Colonic mucosa (tissue), 4 donors: ENCODE data around the gene SRSF8. TPM values are rescaled to one million over a fixed set of nuclear protein-coding genes. Genes with fewer than 3 reads are reported as not detected.

Experiments
- DNase-seq: peaks from one replicate; pipeline ENCODE4 v3.0.0-alpha.2; 2020
- H3K27ac ChIP-seq: fragments of 200-600 bp; one replicate; pipeline ENCODE4 v1.8.0; 2021
- H3K27me3 ChIP-seq: fragments of 200-600 bp; one replicate; pipeline ENCODE4 v1.8.0; 2021
- H3K36me3 ChIP-seq: fragments of 200-600 bp; one replicate; pipeline ENCODE4 v1.8.0; 2021
- H3K4me1 ChIP-seq: fragments of 200-600 bp; one replicate; pipeline ENCODE4 v1.8.0; 2021; ENCODE audit warnings: mild to moderate bottlenecking
- H3K4me3 ChIP-seq: fragments of 200-600 bp; one replicate; pipeline ENCODE4 v1.8.0; 2021
- H3K9ac ChIP-seq, 2 donors: one replicate each; pipeline ENCODE4 v1.7.0; 2013; ENCODE audit warnings: control low read depth in 2 of 2, low read depth in 2 of 2, low read length in 2 of 2
- H3K9me3 ChIP-seq: fragments of 200-600 bp; one replicate; pipeline ENCODE4 v1.8.0; 2021
- intact Hi-C: fragments of 100-400 bp; cut with DNase I; formaldehyde crosslinking; loops from one replicate; pipeline ENCODE4 v1.14.1; 2022
- total RNA-seq, 2 donors: library from RNA; stranded (reverse); fragmentation: NEBNext Ultra II Directional in 1 of 2; extraction: Animal tissue kit (Norgen Biotek cat#: 25700) in 1 of 2; gene quantifications; one replicate each; pipeline ENCODE4 v1.2.1, GENCODE V29; 2021
- TF ChIP-seq, protein P1 (sequence below): fragments of 200-600 bp; IDR thresholded peaks from one replicate; pipeline ENCODE4 v1.8.0; 2022; ENCODE audit warnings: antibody characterized with exemption, mild to moderate bottlenecking
- donor health status: healthy.
- donor health status: DM: no; HTN: no; CAD: no.
- donor health status: DM: no; HTN: no; CAD: no.

The SRSF8 gene
- total RNA-seq, 2 donors from 2014 or later: 39.4 to 43.4 TPM

DNA sequence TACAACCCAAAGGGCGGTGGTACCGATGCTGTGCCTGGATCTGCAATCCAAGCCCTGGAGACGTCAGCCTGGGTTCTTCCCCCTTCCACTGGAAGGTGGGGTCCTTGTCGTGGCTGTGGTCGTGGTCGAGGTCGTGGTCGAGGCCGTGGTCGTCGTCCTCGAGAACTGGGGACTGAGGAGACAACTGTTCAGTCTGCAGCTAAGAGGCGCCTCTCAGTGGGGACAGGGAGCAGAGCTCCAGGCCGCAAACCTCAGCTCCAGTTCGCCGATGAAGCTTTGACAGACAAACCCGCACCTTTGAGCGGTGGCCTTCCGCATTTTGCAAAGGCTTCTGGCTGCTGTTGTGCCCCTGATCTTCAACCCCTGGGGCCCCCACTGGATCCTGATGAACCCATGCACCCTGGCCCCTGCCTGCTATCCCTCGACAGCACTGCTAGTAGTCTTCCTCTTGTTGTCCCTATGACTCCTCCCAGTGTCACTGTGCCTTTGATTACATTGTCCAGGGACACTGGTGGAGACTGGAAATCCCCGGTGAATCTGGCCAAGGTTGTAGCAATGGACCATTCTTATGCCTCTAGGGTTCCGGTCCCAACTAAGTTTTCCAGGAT is 16.0 kb upstream of the SRSF8 start:
- intact Hi-C loops: loop anchor here (10.0 kb wide), 1 partner anchor 714 kb away; no protein-coding TSS in a partner anchor
- Histone ChIP-seq H3K4me3 (no peak overlapping the region), H3K27me3 (no peaks in the 10 kb centered on the region), H3K27ac (no peak overlapping the region), H3K9me3 (no peaks in the 10 kb centered on the region), H3K9ac (no peak overlapping the region), H3K4me1 (no peaks in the 10 kb centered on the region), H3K36me3 (no peaks in the 10 kb centered on the region)
- TF ChIP-seq, protein P1, sequence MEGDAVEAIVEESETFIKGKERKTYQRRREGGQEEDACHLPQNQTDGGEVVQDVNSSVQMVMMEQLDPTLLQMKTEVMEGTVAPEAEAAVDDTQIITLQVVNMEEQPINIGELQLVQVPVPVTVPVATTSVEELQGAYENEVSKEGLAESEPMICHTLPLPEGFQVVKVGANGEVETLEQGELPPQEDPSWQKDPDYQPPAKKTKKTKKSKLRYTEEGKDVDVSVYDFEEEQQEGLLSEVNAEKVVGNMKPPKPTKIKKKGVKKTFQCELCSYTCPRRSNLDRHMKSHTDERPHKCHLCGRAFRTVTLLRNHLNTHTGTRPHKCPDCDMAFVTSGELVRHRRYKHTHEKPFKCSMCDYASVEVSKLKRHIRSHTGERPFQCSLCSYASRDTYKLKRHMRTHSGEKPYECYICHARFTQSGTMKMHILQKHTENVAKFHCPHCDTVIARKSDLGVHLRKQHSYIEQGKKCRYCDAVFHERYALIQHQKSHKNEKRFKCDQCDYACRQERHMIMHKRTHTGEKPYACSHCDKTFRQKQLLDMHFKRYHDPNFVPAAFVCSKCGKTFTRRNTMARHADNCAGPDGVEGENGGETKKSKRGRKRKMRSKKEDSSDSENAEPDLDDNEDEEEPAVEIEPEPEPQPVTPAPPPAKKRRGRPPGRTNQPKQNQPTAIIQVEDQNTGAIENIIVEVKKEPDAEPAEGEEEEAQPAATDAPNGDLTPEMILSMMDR: no peak
- DNase-seq: no peak

GRCh38 chr11:95054356-95054755 is 12.4 kb upstream of the SRSF8 start:
- H3K4me1 ChIP-seq: no peaks in the 10 kb centered on the region
- no peaks in the 10 kb centered on the region for H3K36me3 ChIP-seq
- H3K27ac ChIP-seq: no peak overlapping the region
- no peaks in the 10 kb centered on the region for H3K9me3 ChIP-seq
- TF ChIP-seq, protein P1: no peak
- no peak overlapping the region for H3K9ac ChIP-seq
- intact Hi-C loops: loop anchor here (10.0 kb wide), 1 partner anchor 710 kb away; no protein-coding TSS in a partner anchor
- DNase-seq: no peak
- no peaks in the 10 kb centered on the region for H3K27me3 ChIP-seq
- H3K4me3 ChIP-seq: no peak overlapping the region

GRCh38 chr11:95055283-95055897 is 11.3 kb upstream of the SRSF8 start:
- no peaks in the 10 kb centered on the region for H3K4me1 ChIP-seq
- no peak overlapping the region for H3K9ac ChIP-seq
- no peak overlapping the region for H3K27ac ChIP-seq
- intact Hi-C loops: loop anchor here (10.0 kb wide), 1 partner anchor 709 kb away; no protein-coding TSS in a partner anchor
- TF ChIP-seq, protein P1: no peak
- no peaks in the 10 kb centered on the region for H3K36me3 ChIP-seq
- no peak overlapping the region for H3K4me3 ChIP-seq
- H3K27me3 ChIP-seq: no peaks in the 10 kb centered on the region
- no peak for DNase-seq
- H3K9me3 ChIP-seq: no peaks in the 10 kb centered on the region

DNA sequence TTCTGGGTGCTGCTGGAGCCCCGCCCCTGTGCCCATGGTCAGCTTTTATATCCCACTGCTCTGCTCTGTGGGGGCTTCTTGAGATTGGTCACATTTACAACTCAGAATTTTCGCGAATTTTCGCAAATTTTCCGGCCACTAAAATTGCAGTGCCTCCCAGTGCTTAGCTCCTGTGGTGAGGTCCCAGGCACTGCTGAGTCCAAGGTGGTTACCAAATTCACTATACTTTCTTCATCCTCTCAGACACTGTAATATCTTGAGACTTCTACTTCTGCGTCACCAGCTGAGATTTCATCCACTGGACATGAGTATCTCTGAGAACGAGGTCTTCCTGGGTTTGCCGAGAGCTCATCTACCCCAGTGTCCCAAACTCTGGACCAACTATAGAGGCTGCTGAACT is 8.8 kb upstream of the SRSF8 start:
- no peaks in the 10 kb centered on the region for H3K9me3 ChIP-seq
- no peaks in the 10 kb centered on the region for H3K36me3 ChIP-seq
- TF ChIP-seq, protein P1: no peak
- no peak overlapping the region for H3K9ac ChIP-seq
- H3K27ac ChIP-seq: no peak overlapping the region
- H3K4me1 ChIP-seq: no peaks in the 10 kb centered on the region
- intact Hi-C loops: loop anchor here (10.0 kb wide), 1 partner anchor 707 kb away; no protein-coding TSS in a partner anchor
- no peak for DNase-seq
- H3K27me3 ChIP-seq: no peaks in the 10 kb centered on the region
- H3K4me3 ChIP-seq: no peak overlapping the region

DNA sequence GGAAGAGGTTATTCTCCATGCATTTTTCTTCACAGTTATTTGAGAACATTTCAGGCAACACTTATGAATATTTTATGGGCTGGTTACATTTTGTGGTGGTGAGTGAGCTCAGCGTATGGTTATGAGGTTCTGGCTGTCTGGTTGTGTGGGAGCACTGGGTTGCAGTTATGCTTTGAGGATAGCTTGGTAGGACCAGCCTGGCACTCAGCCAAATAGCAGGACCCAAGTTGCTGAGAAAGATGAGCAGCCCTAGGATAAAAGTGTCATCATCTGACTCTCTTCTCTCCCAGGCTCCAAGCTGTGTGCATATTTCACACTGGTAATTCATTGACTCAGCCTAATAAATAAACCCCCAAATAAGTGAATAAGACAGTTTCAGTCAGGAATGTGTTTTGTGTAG is 8.1 kb upstream of the SRSF8 start:
- no peak for DNase-seq
- TF ChIP-seq, protein P1: no peak
- Histone ChIP-seq H3K9me3 (no peaks in the 10 kb centered on the region), H3K9ac (no peak overlapping the region), H3K36me3 (no peaks in the 10 kb centered on the region), H3K4me3 (no peak overlapping the region), H3K4me1 (no peaks in the 10 kb centered on the region), H3K27me3 (no peaks in the 10 kb centered on the region), H3K27ac (no peak overlapping the region)
- intact Hi-C loops: loop anchor here (10.0 kb wide), 1 partner anchor 706 kb away; no protein-coding TSS in a partner anchor
